Peyer's patch (tissue), 4 donors: Measurements from ENCODE around the gene ZNF629.

Source experiments
- POLR2A ChIP-seq, 2 donors: fragments of 450-650 bp; IDR thresholded peaks; one replicate each; pipeline ENCODE4 v1.5.1; 2017; ENCODE audit warnings: antibody characterized with exemption in 2 of 2, mild to moderate bottlenecking in 2 of 2, moderate library complexity in 2 of 2
- TF ChIP-seq, protein P1 (sequence below), 6 experiments: fragments of 450-650 bp in 4 of 6; fragments of 200-600 bp in 2 of 6; sonication (generic) in 1 of 6; IDR thresholded peaks; one replicate each; pipeline ENCODE4 v1.5.1; 2017 to 2019; ENCODE audit warnings: antibody characterized with exemption in 6 of 6, mild to moderate bottlenecking in 3 of 6, moderate library complexity in 1 of 6

DNA sequence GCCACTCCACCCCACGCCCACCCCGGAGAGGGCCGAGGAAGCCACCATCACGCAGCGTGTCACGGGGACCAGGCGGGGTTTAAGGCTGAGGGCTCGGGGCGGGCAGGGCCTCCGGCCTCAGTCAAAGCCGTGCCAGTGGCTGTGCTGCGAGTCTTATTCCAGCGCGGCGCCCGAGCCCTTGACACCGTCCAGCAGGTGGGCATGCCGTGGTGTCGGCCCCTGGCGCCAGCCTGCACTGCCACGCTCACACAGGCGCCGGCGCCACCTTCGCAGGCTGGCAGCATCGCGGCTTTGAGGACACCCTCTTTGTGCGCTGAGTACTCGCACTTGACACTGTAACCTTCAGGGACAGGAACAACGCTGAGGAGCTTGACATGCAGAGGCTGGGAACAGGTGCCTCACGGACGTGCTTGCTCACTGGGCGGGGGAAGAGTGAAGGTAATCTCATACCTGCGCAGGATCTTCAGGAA is 34.0 kb upstream of the ZNF629 start:
- TF ChIP-seq POLR2A (IDR thresholded peaks at IDR 0.05): no peak
- TF ChIP-seq, protein P1, sequence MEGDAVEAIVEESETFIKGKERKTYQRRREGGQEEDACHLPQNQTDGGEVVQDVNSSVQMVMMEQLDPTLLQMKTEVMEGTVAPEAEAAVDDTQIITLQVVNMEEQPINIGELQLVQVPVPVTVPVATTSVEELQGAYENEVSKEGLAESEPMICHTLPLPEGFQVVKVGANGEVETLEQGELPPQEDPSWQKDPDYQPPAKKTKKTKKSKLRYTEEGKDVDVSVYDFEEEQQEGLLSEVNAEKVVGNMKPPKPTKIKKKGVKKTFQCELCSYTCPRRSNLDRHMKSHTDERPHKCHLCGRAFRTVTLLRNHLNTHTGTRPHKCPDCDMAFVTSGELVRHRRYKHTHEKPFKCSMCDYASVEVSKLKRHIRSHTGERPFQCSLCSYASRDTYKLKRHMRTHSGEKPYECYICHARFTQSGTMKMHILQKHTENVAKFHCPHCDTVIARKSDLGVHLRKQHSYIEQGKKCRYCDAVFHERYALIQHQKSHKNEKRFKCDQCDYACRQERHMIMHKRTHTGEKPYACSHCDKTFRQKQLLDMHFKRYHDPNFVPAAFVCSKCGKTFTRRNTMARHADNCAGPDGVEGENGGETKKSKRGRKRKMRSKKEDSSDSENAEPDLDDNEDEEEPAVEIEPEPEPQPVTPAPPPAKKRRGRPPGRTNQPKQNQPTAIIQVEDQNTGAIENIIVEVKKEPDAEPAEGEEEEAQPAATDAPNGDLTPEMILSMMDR (IDR thresholded peaks at IDR 0.05): no peak
